Thymus (tissue), 11 donors: ENCODE data around the gene CTDNEP1. TPM values are rescaled to one million over a fixed set of nuclear protein-coding genes. Genes with fewer than 3 reads are reported as not detected.

Experiments
- DNase-seq, 9 donors: peaks; one replicate each; pipeline ENCODE4 v3.0.0-alpha.2; 2013; ENCODE audit warnings: low spot score in 9 of 9, low read depth in 6 of 9, missing footprints in 1 of 9
- H3K27ac ChIP-seq, 2 donors: one replicate each; pipeline ENCODE4 v1.5.1; 2013; ENCODE audit warnings: control low read depth in 1 of 2, low read depth in 1 of 2, low read length in 1 of 2, mild to moderate bottlenecking in 1 of 2, moderate library complexity in 1 of 2
- H3K27me3 ChIP-seq, 2 donors: one replicate each; pipeline ENCODE4 v1.5.1; 2013; ENCODE audit warnings: low read length in 1 of 2; ENCODE audit not compliant: control insufficient read depth in 2 of 2, insufficient read depth in 1 of 2
- H3K36me3 ChIP-seq, 2 donors: one replicate each; pipeline ENCODE4 v1.5.1; 2013; ENCODE audit warnings: low read length in 1 of 2, mild to moderate bottlenecking in 1 of 2, moderate library complexity in 1 of 2; ENCODE audit not compliant: control insufficient read depth in 2 of 2, insufficient read depth in 2 of 2
- H3K4me1 ChIP-seq, 2 donors: one replicate each; pipeline ENCODE4 v1.5.1; 2013; ENCODE audit warnings: low read length in 2 of 2; ENCODE audit not compliant: control insufficient read depth in 2 of 2, insufficient read depth in 2 of 2
- H3K4me3 ChIP-seq, 2 donors: one replicate each; pipeline ENCODE4 v1.5.1; 2013; ENCODE audit warnings: low read length in 2 of 2, control low read depth in 1 of 2, mild to moderate bottlenecking in 1 of 2
- H3K9me3 ChIP-seq, 2 donors: one replicate each; pipeline ENCODE4 v1.5.1; 2013; ENCODE audit warnings: low read length in 1 of 2, mild to moderate bottlenecking in 1 of 2; ENCODE audit not compliant: control insufficient read depth in 2 of 2, insufficient read depth in 1 of 2
- WGBS: extraction: QIAGEN DNeasy Blood & Tissue Kit; methylation state at CpG from one replicate; pipeline ENCODE4 v1.1.7; 2013; 5-methylcytosine and 5-hydroxymethylcytosine counted together
- polyA plus RNA-seq: library from polyadenylated mRNA; stranded (reverse); fragments of 200-250 nt; gene quantifications from one replicate; pipeline ENCODE4 v1.2.3, GENCODE V29; 2013
- total RNA-seq: library from RNA; stranded (reverse); fragments of 120-200 nt; gene quantifications from one replicate; pipeline ENCODE4 v1.2.4, GENCODE V29; 2013
- donor health status: healthy.

Gene CTDNEP1
- total and polyA plus RNA-seq, 2 donors: 19.5 to 79.7 TPM

DNA sequence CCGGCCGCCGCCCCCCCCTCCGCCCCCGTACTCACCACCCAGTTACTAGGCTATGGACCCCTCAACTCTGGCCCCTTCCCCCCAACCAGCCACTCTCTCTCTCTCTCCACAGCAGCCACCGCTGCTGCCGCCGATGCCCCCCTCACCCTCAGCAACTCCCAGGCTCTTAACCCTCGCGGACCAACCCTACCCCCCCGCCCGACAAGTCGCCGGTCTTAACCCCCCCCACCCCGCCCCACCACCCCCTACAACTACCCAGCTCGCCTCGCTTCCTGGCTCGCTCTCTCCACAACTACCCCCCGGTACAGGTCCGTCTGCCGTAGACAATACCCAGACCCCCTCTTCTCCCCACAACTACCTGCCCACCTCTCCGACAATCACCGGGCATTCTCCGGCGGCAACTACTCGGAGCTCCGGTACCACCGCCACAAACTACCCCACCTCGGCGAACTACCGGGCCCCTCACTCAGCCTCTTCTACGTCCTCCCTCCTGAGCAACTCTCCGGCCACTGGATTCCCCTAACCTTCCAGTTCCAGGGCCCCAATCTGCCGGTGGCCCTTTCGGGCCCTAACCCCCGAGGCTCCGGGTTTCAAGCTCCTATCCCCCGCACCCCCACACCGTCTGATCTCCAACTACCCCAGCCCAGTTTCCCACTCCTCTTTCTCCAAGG, 13.0 kb downstream of the CTDNEP1 start:
- WGBS: 2% methylated on average over 39 of the region's 39 CpGs
- H3K27ac ChIP-seq: peak overlapping the region; percentile 91 to 97
- peaks cover 27 to 59% of the 10 kb centered on the region in 2 donors for H3K4me1 ChIP-seq
- DNase-seq: peak in 1 of 9 donors; percentile 51
- no peaks in the 10 kb centered on the region for H3K9me3 ChIP-seq
- H3K36me3 ChIP-seq: peaks cover 28 to 40% of the 10 kb centered on the region in 2 donors
- peak overlapping the region; percentile 80 to 89 for H3K4me3 ChIP-seq
- no peaks in the 10 kb centered on the region for H3K27me3 ChIP-seq

DNA sequence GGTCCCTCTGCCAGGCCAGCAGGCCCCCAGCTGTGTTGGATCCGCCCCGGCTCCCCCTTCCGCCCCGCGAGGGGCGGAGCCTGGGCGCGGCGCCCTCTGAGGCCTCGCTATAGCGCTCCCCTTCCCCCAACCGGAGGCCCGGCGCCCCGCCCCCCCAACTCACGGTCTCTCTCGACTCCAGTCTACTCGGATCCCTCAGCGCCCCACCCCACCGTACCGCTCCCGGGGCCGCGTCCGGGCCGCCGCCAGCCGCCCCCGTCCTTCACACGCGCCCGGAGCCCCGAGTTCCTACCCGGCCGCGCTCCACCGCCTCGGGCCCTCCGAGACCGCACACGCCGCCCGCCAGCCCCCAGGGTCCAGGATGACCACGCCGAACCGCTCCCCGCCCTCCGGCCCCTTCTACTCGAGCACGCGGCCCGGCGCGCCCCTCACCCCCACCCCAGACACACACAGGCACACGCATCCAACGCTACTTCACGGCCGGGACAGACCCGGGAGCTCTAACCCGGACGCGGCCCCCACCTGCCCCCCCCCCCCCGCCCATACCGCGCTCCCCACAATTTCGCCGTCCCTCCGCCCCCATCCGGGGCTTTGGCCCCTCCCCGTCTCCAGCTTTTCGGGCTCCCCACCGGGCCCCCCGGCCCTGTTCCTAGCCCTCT, 13.6 kb downstream of the CTDNEP1 start:
- Histone ChIP-seq H3K27me3 (no peaks in the 10 kb centered on the region), H3K36me3 (peaks cover 28 to 40% of the 10 kb centered on the region in 2 donors), H3K9me3 (no peaks in the 10 kb centered on the region), H3K4me1 (peaks cover 33 to 61% of the 10 kb centered on the region in 2 donors), H3K27ac (peak overlapping the region; percentile 91 to 97), H3K4me3 (peak overlapping the region; percentile 80 to 89)
- DNase-seq: peak in 4 of 9 donors; percentile 86 to 92 (median 86)
- WGBS: 1% methylated on average over 72 of the region's 73 CpGs

DNA sequence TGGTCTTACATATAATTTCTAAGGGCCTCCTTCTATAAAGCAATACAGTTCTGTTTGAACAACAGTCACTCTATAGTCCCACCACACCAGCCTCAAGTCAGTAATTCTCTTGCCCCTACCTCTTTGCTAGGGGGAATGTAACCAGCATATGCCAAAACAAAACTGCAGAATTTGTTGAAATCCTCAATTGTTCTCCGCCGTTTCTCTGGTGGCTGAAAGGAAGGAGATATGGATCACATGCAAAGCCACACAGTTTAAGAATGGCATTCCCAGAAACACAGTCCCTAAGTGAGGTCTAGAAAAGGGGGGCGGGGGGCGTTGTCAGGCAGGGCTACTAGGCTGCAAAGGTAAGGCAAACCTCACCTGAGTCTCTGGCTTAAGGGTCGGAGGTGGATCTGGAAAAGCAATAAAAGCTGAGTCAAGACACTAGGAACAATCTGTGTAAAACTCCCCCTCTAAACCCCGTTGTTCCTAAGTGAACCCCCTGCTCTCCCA, 14.2 kb downstream of the CTDNEP1 start:
- no peak for DNase-seq
- peak overlapping the region; percentile 91 to 97 for H3K27ac ChIP-seq
- peaks cover 28 to 40% of the 10 kb centered on the region in 2 donors for H3K36me3 ChIP-seq
- WGBS: 45% methylated on average over 6 of the region's 6 CpGs
- peaks cover 37 to 63% of the 10 kb centered on the region in 2 donors for H3K4me1 ChIP-seq
- peak overlapping the region; percentile 80 to 89 for H3K4me3 ChIP-seq
- no peaks in the 10 kb centered on the region for H3K9me3 ChIP-seq
- no peaks in the 10 kb centered on the region for H3K27me3 ChIP-seq

DNA sequence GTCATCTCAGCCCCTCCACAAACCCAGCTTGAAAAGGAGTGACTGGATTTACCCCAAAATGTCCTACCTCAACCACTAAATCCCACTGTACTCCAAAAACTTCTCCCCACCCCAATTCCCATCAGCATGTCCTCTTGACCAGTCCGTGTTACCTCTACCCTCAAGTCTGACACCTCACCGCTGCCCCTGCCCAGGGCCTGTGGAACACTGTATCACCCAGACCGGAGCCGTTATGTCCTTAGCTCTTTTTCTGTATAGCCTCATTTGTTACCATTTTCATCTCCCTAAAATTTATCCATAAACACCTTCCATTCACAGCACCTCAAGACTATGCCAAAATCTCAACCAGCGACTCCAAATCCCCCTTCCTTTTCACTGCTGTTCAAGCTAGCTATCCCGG, 14.7 kb downstream of the CTDNEP1 start:
- H3K4me3 ChIP-seq: no peak overlapping the region
- peak overlapping the region; percentile 91 to 97 for H3K27ac ChIP-seq
- WGBS: 97% methylated on average over 6 of the region's 6 CpGs
- H3K36me3 ChIP-seq: peaks cover 28 to 42% of the 10 kb centered on the region in 2 donors
- no peak for DNase-seq
- peaks cover 41 to 61% of the 10 kb centered on the region in 2 donors for H3K4me1 ChIP-seq
- no peaks in the 10 kb centered on the region for H3K27me3 ChIP-seq
- no peaks in the 10 kb centered on the region for H3K9me3 ChIP-seq

DNA sequence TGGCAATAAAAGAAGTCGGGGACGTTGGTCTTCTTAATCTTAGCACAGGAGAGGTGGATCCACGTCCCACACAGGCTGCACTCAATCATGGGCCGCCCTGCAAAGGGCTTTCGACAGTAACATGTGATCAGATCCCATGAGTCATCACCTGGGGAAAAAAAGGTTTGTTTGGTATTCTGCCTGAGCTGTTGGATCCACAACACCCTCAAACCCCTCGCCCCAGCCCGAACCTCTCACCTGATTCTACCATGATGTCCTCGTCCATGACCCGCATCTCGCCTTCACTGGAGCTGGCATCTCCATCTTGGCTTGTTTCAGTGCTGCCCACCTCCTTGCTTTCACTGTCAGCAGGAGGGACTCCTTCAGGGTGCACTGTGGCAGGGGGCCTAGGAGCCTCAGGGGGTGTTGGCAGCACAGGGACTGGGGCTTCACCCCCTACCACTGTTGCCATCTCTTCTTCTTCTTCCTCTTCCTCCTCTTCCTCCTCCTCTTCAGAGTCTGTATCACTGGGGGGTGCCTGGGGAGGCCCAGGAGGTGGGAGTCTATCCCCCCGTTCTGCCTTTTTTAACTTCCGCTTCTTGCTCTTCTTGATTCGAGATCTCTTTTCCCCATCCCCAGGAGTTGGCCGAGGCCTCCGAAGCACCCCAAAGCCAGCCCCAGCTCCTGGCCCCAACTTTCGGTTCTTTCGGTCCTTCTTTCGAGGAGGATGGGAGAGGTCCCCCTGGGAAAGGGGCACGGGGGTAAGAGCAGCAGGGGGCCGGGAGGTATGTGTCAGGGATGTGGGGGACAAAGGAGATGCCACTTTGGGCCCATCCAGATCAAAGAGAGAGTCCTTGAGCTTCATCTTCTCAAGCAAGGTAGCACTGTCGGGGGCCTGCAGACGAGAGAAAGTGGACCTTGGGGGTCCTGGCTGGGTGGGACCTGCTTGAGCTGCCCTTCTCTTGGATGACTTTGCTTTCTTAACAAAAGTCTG, 15.6 kb downstream of the CTDNEP1 start:
- Histone ChIP-seq H3K9me3 (no peaks in the 10 kb centered on the region), H3K27me3 (no peaks in the 10 kb centered on the region), H3K4me1 (peaks cover 36 to 52% of the 10 kb centered on the region in 2 donors), H3K36me3 (peaks cover 27 to 38% of the 10 kb centered on the region in 2 donors), H3K4me3 (no peak overlapping the region), H3K27ac (peak overlapping the region in 1 of 2 donors; percentile 8)
- WGBS: 97% methylated on average over 22 of the region's 22 CpGs
- no peak for DNase-seq

DNA sequence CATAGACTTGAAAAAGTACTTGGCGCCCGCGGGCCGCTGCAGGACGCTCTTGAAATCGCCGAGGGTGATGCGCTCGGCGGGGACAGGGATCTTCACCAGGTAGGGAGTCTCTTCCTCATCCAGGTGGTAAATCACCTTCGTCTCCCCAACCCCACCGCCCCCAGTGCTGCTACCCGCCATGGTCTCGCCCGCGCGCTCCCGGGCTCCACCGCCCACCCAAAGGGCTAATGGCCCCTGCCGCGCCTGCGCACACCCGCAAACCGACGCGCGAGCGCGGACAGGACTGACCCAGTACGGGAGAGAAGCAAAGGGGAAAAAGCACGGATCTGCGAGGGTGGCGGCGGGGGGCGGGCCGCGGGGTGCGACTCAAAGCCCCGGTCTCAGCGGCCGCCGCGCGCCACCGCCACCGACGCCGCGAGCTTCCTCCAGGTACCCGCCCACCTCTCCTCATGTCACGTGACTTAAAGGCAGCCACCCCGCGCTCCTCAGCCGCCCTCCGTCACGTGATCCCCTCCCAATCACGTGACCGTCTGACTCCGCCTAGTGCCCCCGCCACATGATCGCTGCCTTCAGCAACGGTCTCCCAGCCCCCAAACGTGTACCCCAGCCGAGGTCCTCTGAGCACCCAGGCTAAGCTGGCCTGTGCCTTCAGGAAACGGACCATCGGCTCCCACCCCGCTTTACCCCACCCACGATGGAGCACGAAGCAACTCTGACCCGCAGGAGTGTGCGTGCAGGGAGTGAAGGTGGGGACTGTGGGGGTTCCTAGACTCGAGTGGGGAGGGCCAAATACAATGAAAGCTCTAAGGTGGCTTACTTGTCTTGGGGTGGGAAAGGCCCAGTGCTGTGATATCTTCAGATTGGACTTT, 17.2 kb downstream of the CTDNEP1 start, which contains the start of gene DVL2:
TSS of gene DVL2 (minus strand) at position 435 of the 869 bp plus-strand sequence. CDS start at position 180, 255 bp downstream.
- H3K36me3 ChIP-seq: peaks cover 31 to 45% of the 10 kb centered on the region in 2 donors
- WGBS: under 1% methylated on average over 72 of the region's 72 CpGs
- peak within 1 kb of the TSS; percentile 87 to 91 for H3K4me3 ChIP-seq
- H3K9me3 ChIP-seq: no peaks in the 10 kb centered on the region
- peak in 8 of 9 donors; percentile 88 to 97 (median 95) for DNase-seq
- H3K4me1 ChIP-seq: peaks cover 29 to 42% of the 10 kb centered on the region in 2 donors
- peak within 1 kb of the TSS; percentile 72 to 91 for H3K27ac ChIP-seq
- H3K27me3 ChIP-seq: no peaks in the 10 kb centered on the region

DNA sequence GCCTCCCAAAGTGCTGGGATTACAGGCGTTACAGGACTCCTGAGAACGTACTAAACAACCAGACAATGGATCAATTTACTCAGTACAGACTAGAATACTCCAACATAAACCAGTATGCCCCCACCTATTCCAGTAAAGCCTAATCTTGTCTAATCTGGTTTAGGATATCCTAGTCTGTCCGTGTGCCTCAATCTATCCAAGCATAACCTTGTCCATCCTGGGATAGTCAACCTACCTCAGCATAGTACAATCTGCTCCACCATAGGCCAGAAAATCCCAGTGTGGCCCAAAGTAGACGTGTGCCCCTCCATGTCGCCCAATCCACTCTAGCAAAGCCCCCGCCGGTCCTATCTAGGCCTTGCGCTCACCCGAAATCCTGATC, 17.8 kb downstream of the CTDNEP1 start:
- Histone ChIP-seq H3K4me1 (peaks cover 29 to 42% of the 10 kb centered on the region in 2 donors), H3K36me3 (peaks cover 38 to 51% of the 10 kb centered on the region in 2 donors), H3K27me3 (no peaks in the 10 kb centered on the region), H3K4me3 (peak overlapping the region; percentile 87 to 91), H3K9me3 (no peaks in the 10 kb centered on the region), H3K27ac (peak overlapping the region; percentile 72 to 91)
- DNase-seq: no peak
- 5% methylated on average over 9 of the region's 9 CpGs for WGBS

DNA sequence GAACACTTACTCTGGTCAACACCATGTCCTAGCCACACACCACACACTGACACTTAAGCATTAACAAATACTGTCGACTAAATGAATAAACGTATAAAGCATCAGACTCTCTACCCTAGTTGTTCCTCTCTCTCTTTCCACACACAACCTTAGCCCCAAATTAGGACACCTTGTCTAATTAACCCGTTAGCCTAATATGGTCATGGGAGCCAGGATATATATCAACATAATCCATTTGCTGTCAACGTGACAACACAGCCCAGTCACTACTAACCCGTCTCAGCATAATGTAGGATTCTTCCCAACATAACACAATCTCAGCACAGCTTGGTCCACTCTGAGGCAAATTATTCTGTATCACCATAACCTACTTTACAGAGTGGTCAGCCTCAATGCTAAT, 19.4 kb downstream of the CTDNEP1 start:
- WGBS: 94% methylated on average over 5 of the region's 5 CpGs
- no peak for DNase-seq
- Histone ChIP-seq H3K4me1 (peaks cover 25 to 36% of the 10 kb centered on the region in 2 donors), H3K9me3 (no peaks in the 10 kb centered on the region), H3K36me3 (peaks cover 53 to 61% of the 10 kb centered on the region in 2 donors), H3K27me3 (no peaks in the 10 kb centered on the region), H3K27ac (no peak overlapping the region), H3K4me3 (no peak overlapping the region)
